Head of caudate nucleus (tissue), 42 donors: ENCODE results near the gene RXYLT1.
A peak's percentile ranks its signal among the peaks of the same experiment; 100 is the strongest.
"Not testable (repeated sequence)": the region's sequence is repeated elsewhere in the genome, so short reads cannot be mapped to it uniquely, and the experiment has no call there.

Experiments
- DNase-seq, 42 donors: peaks; one replicate each; pipeline versions ENCODE4 v3.0.0 to v3.0.0-alpha.2; 2020 to 2021; ENCODE audit warnings: mixed read lengths in 7 of 42
- intact Hi-C: fragments of 100-400 bp; cut with DNase I; formaldehyde crosslinking; loops from one replicate; pipeline ENCODE4 v1.15.0; 2022

Gene RXYLT1

GRCh38 chr12:63779498-63780481 is at the start of gene RXYLT1:
RXYLT1 (plus strand) TSS chr12:63779909; CDS start chr12:63779961, 52 bp downstream.
- DNase-seq = peak; percentile 69 to 97 (median 92)
- intact Hi-C loops = no loop called here

- intact Hi-C loops, DNase-seq: not testable (repeated sequence)
Observed at GRCh38 chr12:63732779-63733178, 46.9 kb upstream of the RXYLT1 start.

GRCh38 chr12:63733585-63733984 is 46.1 kb upstream of the RXYLT1 start:
- intact Hi-C loops = not testable (repeated sequence)

GRCh38 chr12:63740551-63740950 is 39.2 kb upstream of the RXYLT1 start:
- DNase-seq, intact Hi-C loops: not testable (repeated sequence)

More at GRCh38 chr12:63733585-63733984, 46.1 kb upstream of the RXYLT1 start:
- not testable (repeated sequence) for DNase-seq

GRCh38 chr12:63741431-63741830 is 38.3 kb upstream of the RXYLT1 start:
- intact Hi-C loops, DNase-seq: not testable (repeated sequence)

GRCh38 chr12:63744110-63744509 is 35.6 kb upstream of the RXYLT1 start:
- DNase-seq, intact Hi-C loops: not testable (repeated sequence)

GRCh38 chr12:63746470-63746869 is 33.2 kb upstream of the RXYLT1 start:
- intact Hi-C loops, DNase-seq: not testable (repeated sequence)

GRCh38 chr12:63747136-63747535 is 32.6 kb upstream of the RXYLT1 start:
- intact Hi-C loops = not testable (repeated sequence)

GRCh38 chr12:63747553-63747952 is 32.2 kb upstream of the RXYLT1 start:
- no peak for DNase-seq
- intact Hi-C loops = no loop called here

More at GRCh38 chr12:63747136-63747535, 32.6 kb upstream of the RXYLT1 start:
- DNase-seq = not testable (repeated sequence)

GRCh38 chr12:63752283-63752682 is 27.4 kb upstream of the RXYLT1 start:
- DNase-seq = no peak
- intact Hi-C loops = no loop called here

GRCh38 chr12:63752841-63753240 is 26.9 kb upstream of the RXYLT1 start:
- intact Hi-C loops = no loop called here
- DNase-seq = no peak

GRCh38 chr12:63753743-63754142 is 26.0 kb upstream of the RXYLT1 start:
- intact Hi-C loops = no loop called here
- no peak for DNase-seq

GRCh38 chr12:63764481-63764880 is 15.2 kb upstream of the RXYLT1 start:
- intact Hi-C loops = no loop called here
- no peak for DNase-seq

GRCh38 chr12:63766498-63766897 is 13.2 kb upstream of the RXYLT1 start:
- no peak for DNase-seq
- intact Hi-C loops = no loop called here

- intact Hi-C loops = no loop called here
- no peak for DNase-seq
Observed at GRCh38 chr12:63770375-63770774, 9.3 kb upstream of the RXYLT1 start.

- no peak for DNase-seq
- intact Hi-C loops = no loop called here
Observed at GRCh38 chr12:63777340-63777739, 2.4 kb upstream of the RXYLT1 start.

- intact Hi-C loops = no loop called here
- DNase-seq = no peak
Observed at GRCh38 chr12:63782466-63782865, 2.8 kb downstream of the RXYLT1 start.

GRCh38 chr12:63787306-63787705 is 7.6 kb downstream of the RXYLT1 start:
- no peak for DNase-seq
- intact Hi-C loops = no loop called here

- intact Hi-C loops = no loop called here
- no peak for DNase-seq
Observed at GRCh38 chr12:63790608-63790945, 10.9 kb downstream of the RXYLT1 start.

- intact Hi-C loops = no loop called here
- DNase-seq = peak in 1 of 42 donors; percentile 21
Observed at GRCh38 chr12:63792338-63792737, 12.6 kb downstream of the RXYLT1 start.
